Mesenchymal stem cell (in vitro differentiated cells and primary cell): ENCODE data around the gene PTGS1.
"Not testable (repeated sequence)": the region's sequence is repeated elsewhere in the genome, so short reads cannot be mapped to it uniquely, and the experiment has no call there.

Experiments
- DNase-seq: peaks from one replicate; pipeline ENCODE4 v3.0.0-alpha.2; 2013
- H2AFZ ChIP-seq: one replicate; pipeline ENCODE4 v1.6.1; 2013; ENCODE audit warnings: low read depth, mild to moderate bottlenecking, control low read depth, inconsistent platforms, low read length, moderate library complexity
- H2AK5ac ChIP-seq: 2 replicates; pipeline ENCODE4 v1.6.1; 2013; ENCODE audit warnings: low read length, moderate library complexity, mild to moderate bottlenecking, inconsistent platforms; ENCODE audit not compliant: severe bottlenecking
- H2BK120ac ChIP-seq: one replicate; pipeline ENCODE4 v1.6.1; 2013; ENCODE audit warnings: low read depth, mild to moderate bottlenecking, inconsistent platforms, low read length, moderate library complexity
- H2BK12ac ChIP-seq, 2 experiments: one replicate each; pipeline ENCODE4 v1.6.1; 2013; ENCODE audit warnings: inconsistent platforms in 2 of 2, low read length in 2 of 2, mild to moderate bottlenecking in 2 of 2, moderate library complexity in 2 of 2, control low read depth in 1 of 2
- H2BK15ac ChIP-seq: one replicate; pipeline ENCODE4 v1.6.1; 2013; ENCODE audit warnings: mild to moderate bottlenecking, low read depth, inconsistent platforms; ENCODE audit not compliant: poor library complexity, severe bottlenecking
- H2BK5ac ChIP-seq: 2 replicates; pipeline ENCODE4 v1.6.1; 2013; ENCODE audit warnings: low read depth, mild to moderate bottlenecking, low read length, control low read depth, inconsistent platforms; ENCODE audit not compliant: poor library complexity, severe bottlenecking
- H3K14ac ChIP-seq, 2 experiments: one replicate each; pipeline ENCODE4 v1.6.1; 2013; ENCODE audit warnings: inconsistent platforms in 2 of 2, low read length in 2 of 2, control low read depth in 1 of 2, mild to moderate bottlenecking in 1 of 2, moderate library complexity in 1 of 2
- H3K18ac ChIP-seq, 2 experiments: one replicate each; pipeline ENCODE4 v1.6.1; 2013; ENCODE audit warnings: inconsistent platforms in 2 of 2, low read length in 2 of 2, control low read depth in 1 of 2, low read depth in 1 of 2, mild to moderate bottlenecking in 1 of 2
- H3K23ac ChIP-seq, 2 experiments: one replicate each; pipeline ENCODE4 v1.6.1; 2013; ENCODE audit warnings: inconsistent platforms in 2 of 2, low read length in 2 of 2, mild to moderate bottlenecking in 2 of 2, moderate library complexity in 2 of 2, control low read depth in 1 of 2
- H3K27ac ChIP-seq: 2 replicates; pipeline ENCODE4 v1.5.1; 2013; ENCODE audit warnings: mild to moderate bottlenecking, moderate library complexity, low read length, control low read depth, inconsistent platforms; ENCODE audit not compliant: poor library complexity, severe bottlenecking
- H3K27me3 ChIP-seq, 2 experiments: 2 replicates each; pipeline versions ENCODE4 v1.6.1 to v1.7.0; 2013; ENCODE audit warnings: low read length in 2 of 2, mild to moderate bottlenecking in 2 of 2, moderate library complexity in 2 of 2, control low read depth in 1 of 2, inconsistent platforms in 1 of 2; ENCODE audit not compliant: control insufficient read depth in 1 of 2, insufficient read depth in 1 of 2
- H3K36me3 ChIP-seq, 2 experiments: 2 replicates each; pipeline versions ENCODE4 v1.6.1 to v1.7.0; 2013; ENCODE audit warnings: low read length in 2 of 2, control low read depth in 1 of 2, inconsistent platforms in 1 of 2, low read depth in 1 of 2, mild to moderate bottlenecking in 1 of 2; ENCODE audit not compliant: insufficient read depth in 2 of 2, control insufficient read depth in 1 of 2
- H3K4ac ChIP-seq, 2 experiments: one replicate each; pipeline ENCODE4 v1.6.1; 2013; ENCODE audit warnings: inconsistent platforms in 2 of 2, low read length in 2 of 2, mild to moderate bottlenecking in 2 of 2, moderate library complexity in 2 of 2, control low read depth in 1 of 2, low read depth in 1 of 2
- H3K4me1 ChIP-seq: 2 replicates; pipeline ENCODE4 v1.6.1; 2013; ENCODE audit warnings: low read depth, low read length, control low read depth; ENCODE audit not compliant: control insufficient read depth, insufficient read depth
- H3K4me2 ChIP-seq: 2 replicates; pipeline ENCODE4 v1.6.1; 2013; ENCODE audit warnings: low read length, mild to moderate bottlenecking, inconsistent platforms; ENCODE audit not compliant: poor library complexity, severe bottlenecking
- H3K4me3 ChIP-seq, 2 experiments: 2 replicates each; pipeline versions ENCODE4 v1.5.1 to v1.7.0; 2013; ENCODE audit warnings: low read length in 2 of 2, mild to moderate bottlenecking in 2 of 2, control low read depth in 1 of 2, low read depth in 1 of 2; ENCODE audit not compliant: insufficient read depth in 1 of 2
- H3K79me1 ChIP-seq: replicated peaks from 2 replicates; pipeline ENCODE4 v1.6.1; 2013; ENCODE audit warnings: mild to moderate bottlenecking, control low read depth, low read length, inconsistent platforms; ENCODE audit not compliant: poor library complexity, severe bottlenecking
- H3K9ac ChIP-seq: 2 replicates; pipeline ENCODE4 v1.7.0; 2013; ENCODE audit warnings: mild to moderate bottlenecking, low read length, moderate library complexity
- H3K9me3 ChIP-seq: 2 replicates; pipeline ENCODE4 v1.7.0; 2013; ENCODE audit warnings: mild to moderate bottlenecking, low read length; ENCODE audit not compliant: control insufficient read depth
- H4K8ac ChIP-seq: one replicate; pipeline ENCODE4 v1.6.1; 2013; ENCODE audit warnings: inconsistent platforms, mild to moderate bottlenecking, low read length, moderate library complexity
- H4K91ac ChIP-seq: one replicate; pipeline ENCODE4 v1.6.1; 2013; ENCODE audit warnings: mild to moderate bottlenecking, low read length, inconsistent platforms
- WGBS: methylation state at CpG from one replicate; pipeline ENCODE4 v1.1.7; 2013; ENCODE audit warnings: mixed read lengths; 5-methylcytosine and 5-hydroxymethylcytosine counted together

Gene PTGS1

DNA sequence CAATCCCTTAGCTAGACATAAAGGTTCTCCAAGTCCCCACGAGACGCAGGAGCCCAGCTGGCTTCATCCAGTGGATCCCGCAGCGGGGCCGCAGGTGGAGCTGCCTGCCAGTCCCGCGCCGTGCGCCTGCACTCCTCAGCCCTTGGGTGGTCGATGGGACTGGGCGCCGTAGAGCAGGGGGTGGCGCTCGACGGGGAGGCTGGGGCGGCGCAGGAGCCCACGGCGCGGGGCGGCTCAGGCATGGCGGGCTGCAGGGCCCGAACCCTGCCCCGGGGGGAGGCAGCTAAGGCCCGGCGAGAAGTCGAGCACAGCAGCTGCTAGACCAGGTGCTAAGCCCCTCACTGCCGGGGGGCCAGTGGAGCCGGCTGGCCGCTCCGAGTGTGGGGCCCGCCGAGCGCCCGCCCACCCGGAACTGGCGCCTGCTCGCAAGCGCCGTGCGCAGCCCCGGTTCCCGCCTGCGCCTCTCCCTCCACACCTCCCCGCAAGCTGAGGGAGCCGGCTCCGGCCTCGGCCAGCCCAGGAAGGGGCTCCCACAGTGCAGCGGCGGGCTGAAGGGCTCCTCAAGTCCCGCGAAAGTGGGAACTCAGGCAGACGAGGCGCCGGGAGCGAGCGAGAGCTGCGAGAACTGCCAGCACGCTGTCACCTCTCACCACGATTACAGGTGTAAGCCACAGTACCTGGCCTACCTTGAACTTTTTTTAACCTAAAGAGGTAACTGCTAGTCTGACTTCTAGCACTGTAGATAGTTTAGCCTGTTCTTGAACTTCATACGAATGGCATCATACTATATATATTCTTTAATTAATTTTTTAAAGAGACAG is 35.5 kb downstream of the PTGS1 start:
- Histone ChIP-seq H3K79me1 (no peaks in the 10 kb centered on the region), H3K14ac (no peak overlapping the region), H3K4me2 (no peak overlapping the region), H3K4me1 (peaks cover 4% of the 10 kb centered on the region), H2BK120ac (no peak overlapping the region), H4K8ac (no peak overlapping the region), H2BK15ac (no peak overlapping the region), H2BK5ac (no peak overlapping the region), H2BK12ac (no peak overlapping the region), H2AFZ (no peak overlapping the region), H3K4me3 (no peak overlapping the region), H2AK5ac (no peak overlapping the region), H3K9me3 (peaks cover 3% of the 10 kb centered on the region), H4K91ac (no peak overlapping the region), H3K27ac (no peak overlapping the region), H3K9ac (no peak overlapping the region), H3K36me3 (peaks cover 0 to 5% of the 10 kb centered on the region in 2 experiments), H3K4ac (no peak overlapping the region), H3K23ac (no peak overlapping the region), H3K27me3 (no peaks in the 10 kb centered on the region), H3K18ac (no peak overlapping the region)
- no peak for DNase-seq
- WGBS: 91% methylated on average over 34 of the region's 61 CpGs

DNA sequence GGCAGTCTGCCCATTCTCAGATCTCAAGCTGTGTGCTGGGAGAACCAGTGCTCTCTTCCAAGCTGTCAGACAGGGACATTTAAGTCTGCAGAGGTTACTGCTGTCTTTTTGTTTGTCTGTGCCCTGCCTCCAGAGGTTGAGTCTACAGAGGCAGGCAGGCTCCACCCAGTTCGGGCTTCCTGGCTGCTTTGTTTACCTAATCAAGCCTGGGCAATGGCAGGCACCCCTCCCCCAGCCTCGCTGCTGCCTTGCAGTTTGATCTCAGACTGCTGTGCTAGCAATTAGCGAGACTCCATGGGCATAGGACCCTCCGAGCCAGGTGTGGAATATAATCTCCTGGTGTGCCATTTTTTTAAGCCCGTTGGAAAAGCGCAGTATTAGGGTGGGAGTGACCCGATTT is 43.3 kb downstream of the PTGS1 start:
- H3K9me3 ChIP-seq: peaks cover 10% of the 10 kb centered on the region
- not testable (repeated sequence) for H2BK120ac ChIP-seq, H4K91ac ChIP-seq, H3K4ac ChIP-seq, H3K4me3 ChIP-seq, H3K23ac ChIP-seq, H3K36me3 ChIP-seq, H2BK5ac ChIP-seq, H3K4me2 ChIP-seq, H3K18ac ChIP-seq, H3K27ac ChIP-seq, H2AFZ ChIP-seq, DNase-seq, H2AK5ac ChIP-seq, H3K79me1 ChIP-seq, H3K4me1 ChIP-seq, H4K8ac ChIP-seq, H3K27me3 ChIP-seq, H3K14ac ChIP-seq, H2BK12ac ChIP-seq, H3K9ac ChIP-seq, H2BK15ac ChIP-seq
- 69% methylated on average over 7 of the region's 7 CpGs for WGBS

DNA sequence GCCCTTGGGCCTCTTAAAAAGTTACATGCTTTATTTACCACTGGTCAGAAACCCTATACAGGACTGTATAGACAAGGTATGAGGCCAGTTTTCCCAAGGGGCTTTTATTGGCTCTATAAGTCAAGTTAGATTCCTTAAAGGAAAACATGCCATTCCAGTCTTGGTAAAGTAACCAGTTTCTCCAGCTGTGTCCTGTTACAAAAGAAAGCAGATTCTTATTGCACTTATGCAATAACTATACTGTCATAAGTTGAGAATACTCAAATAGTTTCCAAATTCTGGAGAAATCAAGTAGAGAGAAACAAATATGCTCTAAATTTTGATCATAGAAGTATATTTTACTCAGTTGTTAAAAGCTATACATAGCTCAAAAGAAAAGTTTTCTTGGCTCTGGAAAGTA is 47.2 kb downstream of the PTGS1 start:
- Histone ChIP-seq H4K91ac (no peak overlapping the region), H2BK15ac (no peak overlapping the region), H3K36me3 (no peaks in the 10 kb centered on the region), H3K23ac (no peak overlapping the region), H3K18ac (no peak overlapping the region), H3K4me1 (no peaks in the 10 kb centered on the region), H3K4me2 (no peak overlapping the region), H3K4ac (no peak overlapping the region), H4K8ac (no peak overlapping the region), H3K14ac (no peak overlapping the region), H2BK120ac (no peak overlapping the region), H2AK5ac (no peak overlapping the region), H2AFZ (no peak overlapping the region), H2BK5ac (no peak overlapping the region), H3K79me1 (no peaks in the 10 kb centered on the region), H2BK12ac (no peak overlapping the region), H3K27me3 (no peaks in the 10 kb centered on the region), H3K4me3 (no peak overlapping the region), H3K9ac (no peak overlapping the region), H3K9me3 (peaks cover 32% of the 10 kb centered on the region), H3K27ac (no peak overlapping the region)
- no peak for DNase-seq

DNA sequence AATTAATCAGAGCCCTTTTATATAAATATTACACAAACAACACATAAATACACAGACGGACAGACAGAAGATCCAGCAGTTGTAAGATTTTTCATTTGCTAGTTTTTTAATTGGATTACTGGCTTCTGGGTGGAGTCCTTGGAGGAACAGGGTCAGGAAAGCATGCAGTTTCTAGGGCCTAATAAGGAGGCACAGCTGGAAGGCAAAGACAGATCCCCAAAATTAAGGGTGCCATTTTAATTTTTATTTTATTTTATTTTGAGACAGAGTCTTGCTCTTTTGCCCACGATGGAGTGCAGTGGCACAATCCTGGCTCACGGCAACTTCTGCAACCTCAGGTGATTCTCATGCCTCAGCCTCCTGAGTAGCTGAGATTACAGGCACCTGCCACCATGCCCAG is 49.5 kb downstream of the PTGS1 start:
- Histone ChIP-seq H3K36me3 (no peaks in the 10 kb centered on the region), H2AFZ (no peak overlapping the region), H2BK5ac (no peak overlapping the region), H3K14ac (no peak overlapping the region), H2BK120ac (no peak overlapping the region), H3K27me3 (no peaks in the 10 kb centered on the region), H2AK5ac (no peak overlapping the region), H3K4me3 (no peak overlapping the region), H2BK15ac (no peak overlapping the region), H3K9me3 (peaks cover 34% of the 10 kb centered on the region), H3K4me2 (no peak overlapping the region), H3K4ac (no peak overlapping the region), H4K8ac (no peak overlapping the region), H4K91ac (no peak overlapping the region), H2BK12ac (no peak overlapping the region), H3K4me1 (no peaks in the 10 kb centered on the region), H3K79me1 (no peaks in the 10 kb centered on the region), H3K9ac (no peak overlapping the region), H3K23ac (no peak overlapping the region), H3K27ac (no peak overlapping the region), H3K18ac (no peak overlapping the region)
- DNase-seq: no peak
- 84% methylated on average over 3 of the region's 3 CpGs for WGBS
